Measurements from ENCODE around the gene RPL41. TPM values are rescaled to one million over a fixed set of nuclear protein-coding genes. Genes with fewer than 3 reads are reported as not detected.

RPL41 gene
- total and polyA plus RNA-seq, 5 donors = 2,026 to 2,505 (median 2,284) TPM

- under 1% methylated on average over 49 of the region's 49 CpGs for WGBS
- Histone ChIP-seq H3K27ac (ENCODE audit: low read length) (peak within 1 kb of the TSS; percentile 85), H3K4me1 (ENCODE audit: control insufficient read depth, insufficient read depth, low read length) (no peaks in the 10 kb centered on the region), H3K9me3 (ENCODE audit: control insufficient read depth, low read length) (no peaks in the 10 kb centered on the region), H3K27me3 (ENCODE audit: control insufficient read depth, insufficient read depth) (no peaks in the 10 kb centered on the region), H3K4me3 (ENCODE audit: low read length) (peak within 1 kb of the TSS; percentile 76)
- peak; percentile 96 to 97 for ATAC-seq
- DNase-seq = peak; percentile 98 to 99 (median 99)
- intact Hi-C loops (cut with DNase I) = loop anchor here in 2 of 4 donors (2.0 to 10.0 kb wide), 3 partner anchors 31 to 334 kb away; partner anchors contain the start of genes MYL6 (in 1 of the 2) and SMARCC2 (in 1 of the 2)
Observed at GRCh38 chr12:56127888-56128669, 11.6 kb downstream of the RPL41 start, which contains the start of gene ESYT1. Gene ESYT1, plus strand, starts transcription at chr12:56128267. Its CDS starts 53 bp downstream, at chr12:56128320.

DNA sequence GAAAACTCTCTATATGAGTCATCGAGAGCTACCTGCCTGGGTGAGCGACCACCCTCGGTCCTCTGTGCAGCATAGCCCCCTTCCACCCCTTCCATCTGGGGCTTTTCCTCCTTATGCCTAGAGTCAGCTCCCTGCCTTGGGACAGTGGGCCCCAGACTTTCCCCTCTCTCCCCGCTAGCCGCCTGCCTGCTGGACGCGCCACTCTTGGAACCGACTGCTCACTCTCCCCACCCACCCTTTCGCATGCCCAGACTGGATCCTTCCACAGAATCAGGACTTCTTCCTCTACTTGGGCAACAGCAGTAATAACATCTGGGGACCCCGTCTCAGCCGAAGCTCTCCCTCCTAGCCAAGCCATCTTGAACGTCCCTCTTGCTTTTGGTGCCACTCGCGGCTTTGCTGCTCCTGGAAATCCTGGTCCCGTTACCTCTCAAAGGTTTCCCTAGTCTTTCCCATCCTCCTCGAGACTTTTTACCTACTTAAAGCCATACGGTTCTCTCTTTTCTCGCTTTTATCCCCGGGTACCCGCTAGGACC lies 12.3 kb downstream of the RPL41 start:
- intact Hi-C loops (cut with DNase I) = loop anchor here in 2 of 4 donors (2.0 to 10.0 kb wide), 3 partner anchors 30 to 334 kb away; partner anchors contain the start of genes MYL6 (in 1 of the 2) and SMARCC2 (in 1 of the 2)
- peak; percentile 46 to 75 (median 72) for DNase-seq
- WGBS = 0% methylated on average over 20 of the region's 20 CpGs
- ATAC-seq = peak; percentile 17 to 31
- Histone ChIP-seq H3K4me3 (ENCODE audit: low read length) (peak overlapping the region; percentile 76), H3K27ac (ENCODE audit: low read length) (peak overlapping the region; percentile 85), H3K9me3 (ENCODE audit: control insufficient read depth, low read length) (no peaks in the 10 kb centered on the region), H3K27me3 (ENCODE audit: control insufficient read depth, insufficient read depth) (no peaks in the 10 kb centered on the region), H3K4me1 (ENCODE audit: control insufficient read depth, insufficient read depth, low read length) (no peaks in the 10 kb centered on the region)

DNA sequence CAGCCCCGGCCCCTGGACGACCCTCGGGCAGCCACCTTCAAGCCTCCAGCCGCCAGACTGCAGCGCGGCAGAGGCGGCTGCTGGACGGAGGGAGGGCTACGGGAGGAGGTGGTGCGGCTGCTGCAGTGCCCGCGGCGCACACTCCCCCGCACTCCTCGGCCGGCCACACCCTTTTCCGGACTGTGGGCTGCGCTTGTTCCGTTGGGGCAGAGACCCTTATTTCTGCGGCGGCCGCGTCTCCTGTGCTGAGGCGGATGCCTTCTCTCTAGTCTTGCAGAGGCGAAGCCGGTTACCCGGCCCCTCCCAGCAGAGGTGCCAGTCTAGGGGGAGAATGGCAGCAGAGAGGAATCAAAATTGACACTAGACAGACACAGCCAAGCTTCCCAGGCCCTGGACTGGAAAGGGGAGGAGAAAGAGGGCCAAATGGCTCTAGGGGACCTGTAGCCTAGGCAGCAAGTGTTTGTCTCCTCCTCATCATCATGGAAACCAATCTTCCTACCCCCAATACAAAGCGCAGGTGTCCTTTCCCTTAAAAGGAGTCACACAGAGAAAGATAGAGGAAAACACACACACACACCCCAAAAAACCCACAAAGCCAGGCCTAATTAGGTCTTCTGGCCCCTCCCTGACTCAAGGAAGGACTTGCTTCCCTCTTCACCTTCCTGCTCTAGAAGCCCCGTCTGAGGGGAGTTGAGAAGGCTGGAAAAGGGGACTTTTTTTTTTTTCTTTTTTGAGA lies 12.9 kb downstream of the RPL41 start:
- 2% methylated on average over 29 of the region's 29 CpGs for WGBS
- intact Hi-C loops (cut with DNase I) = loop anchor here in 2 of 4 donors (2.0 to 10.0 kb wide), 3 partner anchors 29 to 333 kb away; partner anchors contain the start of genes MYL6 (in 1 of the 2) and SMARCC2 (in 1 of the 2)
- DNase-seq (peak; percentile 76 to 90 (median 88)), ATAC-seq (peak; percentile 57 to 68)
- Histone ChIP-seq H3K27me3 (ENCODE audit: control insufficient read depth, insufficient read depth) (no peaks in the 10 kb centered on the region), H3K4me3 (ENCODE audit: low read length) (peak overlapping the region; percentile 76), H3K4me1 (ENCODE audit: control insufficient read depth, insufficient read depth, low read length) (no peaks in the 10 kb centered on the region), H3K27ac (ENCODE audit: low read length) (peak overlapping the region; percentile 85), H3K9me3 (ENCODE audit: control insufficient read depth, low read length) (no peaks in the 10 kb centered on the region)

DNA sequence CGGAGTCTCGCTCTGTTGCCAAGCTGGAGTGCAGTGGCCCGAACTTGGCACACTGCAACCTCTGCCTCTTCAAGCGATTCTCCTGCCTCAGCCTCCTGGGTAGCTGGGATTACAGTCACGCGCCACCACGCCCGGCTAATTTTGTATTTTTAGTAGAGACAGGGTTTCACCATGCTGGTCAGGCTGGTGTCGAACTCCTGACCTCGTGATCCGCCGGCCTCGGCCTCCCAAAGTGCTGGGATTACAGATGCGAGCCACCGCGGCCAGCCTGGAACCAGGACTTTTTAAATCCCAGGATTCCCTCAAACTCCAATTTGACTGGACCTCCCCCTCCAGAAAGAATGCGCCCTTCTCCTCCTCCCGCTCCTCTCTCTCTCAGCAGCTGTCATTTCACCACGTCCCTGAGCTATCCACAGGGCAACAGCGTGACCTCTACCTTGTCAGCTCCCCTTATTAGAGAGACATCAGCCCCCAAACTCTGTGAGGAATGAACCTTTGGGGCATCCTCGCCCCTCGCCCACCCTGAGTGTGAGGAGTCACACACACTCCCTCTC lies 13.6 kb downstream of the RPL41 start:
- no peaks in the 10 kb centered on the region for H3K4me1 ChIP-seq (ENCODE audit: control insufficient read depth, insufficient read depth, low read length)
- DNase-seq (no peak), ATAC-seq (no peak)
- intact Hi-C loops (cut with DNase I) = loop anchor here in 2 of 4 donors (2.0 to 10.0 kb wide), 3 partner anchors 29 to 332 kb away; partner anchors contain the start of genes MYL6 (in 1 of the 2) and SMARCC2 (in 1 of the 2)
- no peaks in the 10 kb centered on the region for H3K9me3 ChIP-seq (ENCODE audit: control insufficient read depth, low read length)
- 58% methylated on average over 22 of the region's 22 CpGs for WGBS
- H3K27ac ChIP-seq (ENCODE audit: low read length) = no peak overlapping the region
- H3K27me3 ChIP-seq (ENCODE audit: control insufficient read depth, insufficient read depth) = no peaks in the 10 kb centered on the region
- H3K4me3 ChIP-seq (ENCODE audit: low read length) = peak overlapping the region; percentile 76

- H3K4me3 ChIP-seq (ENCODE audit: low read length) = no peak overlapping the region
- DNase-seq (no peak), ATAC-seq (no peak)
- H3K27me3 ChIP-seq (ENCODE audit: control insufficient read depth, insufficient read depth) = no peaks in the 10 kb centered on the region
- no peaks in the 10 kb centered on the region for H3K4me1 ChIP-seq (ENCODE audit: control insufficient read depth, insufficient read depth, low read length)
- no peak overlapping the region for H3K27ac ChIP-seq (ENCODE audit: low read length)
- 89% methylated on average over 4 of the region's 4 CpGs for WGBS
- no peaks in the 10 kb centered on the region for H3K9me3 ChIP-seq (ENCODE audit: control insufficient read depth, low read length)
- intact Hi-C loops (cut with DNase I) = no loop called here
Observed at GRCh38 chr12:56130876-56131275, 14.4 kb downstream of the RPL41 start.

DNA sequence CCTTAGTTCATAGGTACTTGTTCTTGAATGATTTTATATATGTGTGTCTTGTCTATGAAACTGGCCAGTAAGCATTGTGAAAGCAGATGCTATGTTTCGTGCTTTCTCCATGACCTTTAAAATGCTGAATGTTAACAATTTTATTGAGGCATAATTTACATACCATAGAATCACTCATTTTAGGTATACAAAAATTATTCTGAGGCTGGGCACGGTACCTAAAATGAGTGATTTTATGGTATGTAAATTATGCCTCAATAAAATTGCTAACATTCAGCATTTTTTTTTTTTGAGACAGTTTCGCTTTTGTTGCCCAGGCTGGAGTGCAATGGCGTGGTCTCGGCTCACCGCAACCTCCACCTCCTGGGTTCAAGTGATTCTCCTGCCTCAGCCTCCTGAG lies 18.5 kb downstream of the RPL41 start:
- intact Hi-C loops (cut with DNase I) = no loop called here
- Histone ChIP-seq H3K27ac (ENCODE audit: low read length) (no peak overlapping the region), H3K4me3 (ENCODE audit: low read length) (no peak overlapping the region), H3K4me1 (ENCODE audit: control insufficient read depth, insufficient read depth, low read length) (no peaks in the 10 kb centered on the region), H3K27me3 (ENCODE audit: control insufficient read depth, insufficient read depth) (no peaks in the 10 kb centered on the region), H3K9me3 (ENCODE audit: control insufficient read depth, low read length) (no peaks in the 10 kb centered on the region)
- no peak for ATAC-seq
- WGBS = 97% methylated on average over 6 of the region's 6 CpGs
- DNase-seq = no peak

GRCh38 chr12:56137853-56138571 lies 21.6 kb downstream of the RPL41 start:
- H3K27me3 ChIP-seq (ENCODE audit: control insufficient read depth, insufficient read depth) = no peaks in the 10 kb centered on the region
- no peaks in the 10 kb centered on the region for H3K9me3 ChIP-seq (ENCODE audit: control insufficient read depth, low read length)
- H3K27ac ChIP-seq (ENCODE audit: low read length) = no peak overlapping the region
- DNase-seq (peak in 1 of 3 donors; percentile 41), ATAC-seq (no peak)
- H3K4me1 ChIP-seq (ENCODE audit: control insufficient read depth, insufficient read depth, low read length) = peaks cover 2% of the 10 kb centered on the region
- intact Hi-C loops (cut with DNase I) = no loop called here
- H3K4me3 ChIP-seq (ENCODE audit: low read length) = no peak overlapping the region
- WGBS = 96% methylated on average over 14 of the region's 14 CpGs

DNA sequence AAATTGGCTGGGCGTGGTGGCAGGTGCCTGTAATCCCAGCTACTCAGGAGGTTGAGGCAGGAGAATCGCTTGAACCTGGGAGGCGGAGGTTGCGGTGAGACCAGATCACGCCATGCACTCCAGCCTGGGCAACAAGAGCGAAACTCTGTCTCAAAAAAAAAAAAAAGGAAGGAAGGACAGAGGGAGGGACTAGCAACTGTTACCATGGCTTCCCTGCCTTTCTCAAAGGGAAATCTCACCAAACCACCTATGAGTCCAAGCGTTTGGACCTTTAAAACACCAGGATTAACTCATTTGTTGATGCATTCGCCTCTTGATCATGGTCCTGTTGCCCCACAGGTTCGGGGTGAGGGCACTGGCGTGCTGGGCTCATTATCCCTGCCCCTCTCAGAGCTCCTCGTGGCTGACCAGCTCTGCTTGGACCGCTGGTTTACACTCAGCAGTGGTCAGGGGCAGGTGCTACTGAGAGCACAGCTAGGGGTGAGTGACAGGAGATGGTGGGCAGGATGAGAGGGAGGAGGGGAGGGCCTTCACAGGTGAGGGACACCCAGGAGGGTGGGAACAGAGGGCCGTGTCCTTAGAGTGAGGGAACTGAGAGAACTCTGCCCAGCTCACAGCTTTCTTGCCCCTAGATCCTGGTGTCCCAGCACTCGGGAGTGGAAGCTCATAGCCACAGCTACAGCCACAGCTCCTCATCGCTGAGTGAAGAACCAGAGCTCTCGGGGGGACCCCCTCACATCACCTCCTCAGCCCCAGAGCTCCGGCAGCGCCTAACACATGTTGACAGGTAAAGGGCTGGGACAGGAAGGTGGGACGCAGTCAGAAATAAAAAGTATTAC lies 25.7 kb downstream of the RPL41 start:
- 87% methylated on average over 19 of the region's 19 CpGs for WGBS
- intact Hi-C loops (cut with DNase I) = no loop called here
- Histone ChIP-seq H3K27ac (ENCODE audit: low read length) (no peak overlapping the region), H3K9me3 (ENCODE audit: control insufficient read depth, low read length) (no peaks in the 10 kb centered on the region), H3K4me1 (ENCODE audit: control insufficient read depth, insufficient read depth, low read length) (peaks cover 5% of the 10 kb centered on the region), H3K4me3 (ENCODE audit: low read length) (no peak overlapping the region), H3K27me3 (ENCODE audit: control insufficient read depth, insufficient read depth) (no peaks in the 10 kb centered on the region)
- DNase-seq (peak in 1 of 3 donors; percentile 42), ATAC-seq (peak in 1 of 2 donors; percentile 8)

DNA sequence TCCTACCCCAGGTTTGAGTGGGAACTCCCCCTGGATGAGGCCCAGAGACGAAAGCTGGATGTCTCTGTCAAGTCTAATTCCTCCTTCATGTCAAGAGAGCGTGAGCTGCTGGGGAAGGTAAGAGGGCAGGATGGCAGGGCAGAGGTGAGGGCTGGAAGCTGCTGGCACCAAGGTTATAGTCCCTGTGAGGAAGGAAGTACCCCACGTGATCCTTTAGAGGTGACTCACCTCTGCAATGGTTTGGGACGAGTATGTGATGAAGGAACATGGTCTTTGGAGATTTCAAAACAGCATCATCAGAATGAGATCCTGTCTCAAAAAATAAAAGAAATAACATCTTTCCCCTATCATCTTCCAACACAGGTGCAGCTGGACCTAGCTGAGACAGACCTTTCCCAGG lies 26.8 kb downstream of the RPL41 start:
- Histone ChIP-seq H3K4me3 (ENCODE audit: low read length) (no peak overlapping the region), H3K27ac (ENCODE audit: low read length) (peak overlapping the region; percentile 82), H3K9me3 (ENCODE audit: control insufficient read depth, low read length) (no peaks in the 10 kb centered on the region), H3K27me3 (ENCODE audit: control insufficient read depth, insufficient read depth) (no peaks in the 10 kb centered on the region), H3K4me1 (ENCODE audit: control insufficient read depth, insufficient read depth, low read length) (peaks cover 5% of the 10 kb centered on the region)
- intact Hi-C loops (cut with DNase I) = no loop called here
- WGBS = 68% methylated on average over 4 of the region's 4 CpGs
- peak in 1 of 3 donors; percentile 16 for DNase-seq
- peak in 1 of 2 donors; percentile 3 for ATAC-seq
